T-helper 1 cell (primary cell): ENCODE measurements around the gene ADARB2.
"Not testable (repeated sequence)": the region's sequence is repeated elsewhere in the genome, so short reads cannot be mapped to it uniquely, and the experiment has no call there.

Experiments
- DNase-seq, 5 donors: peaks; one replicate each; pipeline ENCODE4 v3.0.0-alpha.2; 2012 to 2020

Gene ADARB2

GRCh38 chr10:1454951-1455350, 282.4 kb downstream of the ADARB2 start:
- DNase-seq: no peak

GRCh38 chr10:1454428-1454827, 282.9 kb downstream of the ADARB2 start:
- peak in 1 of 5 donors; percentile 16 for DNase-seq

GRCh38 chr10:1452777-1453176, 284.5 kb downstream of the ADARB2 start:
- no peak for DNase-seq

- no peak for DNase-seq
These were observed 285.4 kb downstream of the ADARB2 start for GRCh38 chr10:1451941-1452340.

- DNase-seq: no peak
These were observed 285.9 kb downstream of the ADARB2 start for GRCh38 chr10:1451362-1451888.

- DNase-seq: no peak
These were observed 287.6 kb downstream of the ADARB2 start for GRCh38 chr10:1449572-1450205.

- DNase-seq: no peak
These were observed 288.3 kb downstream of the ADARB2 start for GRCh38 chr10:1449021-1449420.

- DNase-seq: no peak
These were observed 288.9 kb downstream of the ADARB2 start for GRCh38 chr10:1448252-1448930.

GRCh38 chr10:1444826-1445225, 292.5 kb downstream of the ADARB2 start:
- DNase-seq: no peak

GRCh38 chr10:1440897-1441296, 296.4 kb downstream of the ADARB2 start:
- DNase-seq: no peak

- no peak for DNase-seq
These were observed 302.2 kb downstream of the ADARB2 start for GRCh38 chr10:1434912-1435692.

GRCh38 chr10:1434202-1434601, 303.1 kb downstream of the ADARB2 start:
- no peak for DNase-seq

GRCh38 chr10:1432161-1432560, 305.2 kb downstream of the ADARB2 start:
- no peak for DNase-seq

GRCh38 chr10:1431229-1431628, 306.1 kb downstream of the ADARB2 start:
- DNase-seq: no peak

- DNase-seq: not testable (repeated sequence)
These were observed 309.7 kb downstream of the ADARB2 start for GRCh38 chr10:1427521-1428186.

- DNase-seq: no peak
These were observed 310.5 kb downstream of the ADARB2 start for GRCh38 chr10:1426786-1427185.

GRCh38 chr10:1425879-1426278, 311.4 kb downstream of the ADARB2 start:
- DNase-seq: peak in 1 of 5 donors; percentile 20

- no peak for DNase-seq
These were observed 312.7 kb downstream of the ADARB2 start for GRCh38 chr10:1424648-1425047.

- DNase-seq: no peak
These were observed 313.6 kb downstream of the ADARB2 start for GRCh38 chr10:1423676-1424253.

- no peak for DNase-seq
These were observed 315.1 kb downstream of the ADARB2 start for GRCh38 chr10:1422275-1422674.

GRCh38 chr10:1420661-1421362, 316.5 kb downstream of the ADARB2 start:
- DNase-seq: peak in 3 of 5 donors; percentile 17 to 55 (median 33)
